Stimulated activated memory B cell treated with anti-CD40 and anti-IgM and Interleukin-4, amounts not matched to agents 10 μg/mL and 1 μg/mL and 100 μg/mL, for 72 hours (primary cell): ENCODE results near the gene SYT7.

Source experiments
- ATAC-seq: fragments of 150-1000 bp; cut with Tn5 transposase; 2 replicates; pipeline ENCODE4 v1.10.0; 2021
- H3K27ac Mint-ChIP-seq: one replicate; pipeline ENCODE4 v1.8.0; 2022; ENCODE audit warnings: mild to moderate bottlenecking, mixed read lengths
- H3K27me3 Mint-ChIP-seq: one replicate; pipeline ENCODE4 v1.8.0; 2022; ENCODE audit warnings: mixed read lengths
- H3K36me3 Mint-ChIP-seq: one replicate; pipeline ENCODE4 v1.8.0; 2022; ENCODE audit warnings: mixed read lengths
- H3K4me1 Mint-ChIP-seq: one replicate; pipeline ENCODE4 v1.8.0; 2022; ENCODE audit warnings: mixed read lengths
- H3K4me3 Mint-ChIP-seq: one replicate; pipeline ENCODE4 v1.8.0; 2022; ENCODE audit warnings: mild to moderate bottlenecking, moderate library complexity, mixed read lengths
- H3K9me3 Mint-ChIP-seq: one replicate; pipeline ENCODE4 v1.8.0; 2022; ENCODE audit warnings: mixed read lengths

Gene SYT7

GRCh38 chr11:61498767-61499341, 82.0 kb downstream of the SYT7 start:
- Mint-ChIP-seq H3K27ac (no peak overlapping the region), H3K9me3 (no peaks in the 10 kb centered on the region), H3K4me3 (no peak overlapping the region), H3K36me3 (no peaks in the 10 kb centered on the region), H3K27me3 (no peaks in the 10 kb centered on the region), H3K4me1 (no peaks in the 10 kb centered on the region)
- no peak for ATAC-seq

GRCh38 chr11:61497876-61498275, 83.0 kb downstream of the SYT7 start:
- no peak overlapping the region for H3K27ac Mint-ChIP-seq
- H3K4me3 Mint-ChIP-seq: no peak overlapping the region
- H3K4me1 Mint-ChIP-seq: no peaks in the 10 kb centered on the region
- no peaks in the 10 kb centered on the region for H3K9me3 Mint-ChIP-seq
- no peaks in the 10 kb centered on the region for H3K36me3 Mint-ChIP-seq
- ATAC-seq: no peak
- no peaks in the 10 kb centered on the region for H3K27me3 Mint-ChIP-seq

GRCh38 chr11:61497473-61497872, 83.4 kb downstream of the SYT7 start:
- no peak for ATAC-seq
- no peaks in the 10 kb centered on the region for H3K27me3 Mint-ChIP-seq
- no peak overlapping the region for H3K27ac Mint-ChIP-seq
- H3K4me1 Mint-ChIP-seq: no peaks in the 10 kb centered on the region
- H3K9me3 Mint-ChIP-seq: no peaks in the 10 kb centered on the region
- H3K4me3 Mint-ChIP-seq: no peak overlapping the region
- no peaks in the 10 kb centered on the region for H3K36me3 Mint-ChIP-seq

- no peak overlapping the region for H3K27ac Mint-ChIP-seq
- peaks cover 6% of the 10 kb centered on the region for H3K27me3 Mint-ChIP-seq
- H3K4me3 Mint-ChIP-seq: no peak overlapping the region
- H3K9me3 Mint-ChIP-seq: no peaks in the 10 kb centered on the region
- no peaks in the 10 kb centered on the region for H3K4me1 Mint-ChIP-seq
- H3K36me3 Mint-ChIP-seq: no peaks in the 10 kb centered on the region
- no peak for ATAC-seq
These were observed 84.1 kb downstream of the SYT7 start for GRCh38 chr11:61496602-61497400.

GRCh38 chr11:61495801-61496601, 84.9 kb downstream of the SYT7 start:
- H3K36me3 Mint-ChIP-seq: no peaks in the 10 kb centered on the region
- H3K4me3 Mint-ChIP-seq: no peak overlapping the region
- ATAC-seq: no peak
- H3K4me1 Mint-ChIP-seq: no peaks in the 10 kb centered on the region
- H3K9me3 Mint-ChIP-seq: no peaks in the 10 kb centered on the region
- no peak overlapping the region for H3K27ac Mint-ChIP-seq
- peaks cover 8% of the 10 kb centered on the region for H3K27me3 Mint-ChIP-seq

GRCh38 chr11:61494381-61494961, 86.4 kb downstream of the SYT7 start:
- H3K4me1 Mint-ChIP-seq: no peaks in the 10 kb centered on the region
- H3K9me3 Mint-ChIP-seq: no peaks in the 10 kb centered on the region
- H3K27me3 Mint-ChIP-seq: peaks cover 8% of the 10 kb centered on the region
- H3K27ac Mint-ChIP-seq: no peak overlapping the region
- ATAC-seq: no peak
- H3K4me3 Mint-ChIP-seq: no peak overlapping the region
- no peaks in the 10 kb centered on the region for H3K36me3 Mint-ChIP-seq

GRCh38 chr11:61491736-61492395, 89.0 kb downstream of the SYT7 start:
- Mint-ChIP-seq H3K27me3 (peaks cover 8% of the 10 kb centered on the region), H3K4me3 (no peak overlapping the region), H3K4me1 (no peaks in the 10 kb centered on the region), H3K36me3 (peaks cover 10% of the 10 kb centered on the region), H3K27ac (no peak overlapping the region), H3K9me3 (no peaks in the 10 kb centered on the region)
- no peak for ATAC-seq

GRCh38 chr11:61489833-61490721, 90.8 kb downstream of the SYT7 start:
- H3K4me1 Mint-ChIP-seq: no peaks in the 10 kb centered on the region
- no peak for ATAC-seq
- H3K9me3 Mint-ChIP-seq: no peaks in the 10 kb centered on the region
- no peak overlapping the region for H3K4me3 Mint-ChIP-seq
- H3K27me3 Mint-ChIP-seq: peaks cover 8% of the 10 kb centered on the region
- peaks cover 16% of the 10 kb centered on the region for H3K36me3 Mint-ChIP-seq
- H3K27ac Mint-ChIP-seq: no peak overlapping the region

- Mint-ChIP-seq H3K27me3 (peaks cover 8% of the 10 kb centered on the region), H3K9me3 (no peaks in the 10 kb centered on the region), H3K4me3 (no peak overlapping the region), H3K4me1 (no peaks in the 10 kb centered on the region), H3K27ac (no peak overlapping the region), H3K36me3 (peaks cover 16% of the 10 kb centered on the region)
- no peak for ATAC-seq
These were observed 92.1 kb downstream of the SYT7 start for GRCh38 chr11:61488651-61489291.

- no peak for ATAC-seq
- Mint-ChIP-seq H3K4me3 (no peak overlapping the region), H3K36me3 (peaks cover 16% of the 10 kb centered on the region), H3K4me1 (no peaks in the 10 kb centered on the region), H3K27ac (no peak overlapping the region), H3K27me3 (peaks cover 21% of the 10 kb centered on the region), H3K9me3 (no peaks in the 10 kb centered on the region)
These were observed 93.4 kb downstream of the SYT7 start for GRCh38 chr11:61487342-61488025.

GRCh38 chr11:61486779-61487178, 94.1 kb downstream of the SYT7 start:
- no peaks in the 10 kb centered on the region for H3K4me1 Mint-ChIP-seq
- H3K27ac Mint-ChIP-seq: no peak overlapping the region
- no peak for ATAC-seq

GRCh38 chr11:61486011-61486620, 94.8 kb downstream of the SYT7 start:
- ATAC-seq: no peak
- H3K4me3 Mint-ChIP-seq: no peak overlapping the region
- H3K27me3 Mint-ChIP-seq: peaks cover 26% of the 10 kb centered on the region
- no peaks in the 10 kb centered on the region for H3K9me3 Mint-ChIP-seq
- peaks cover 3% of the 10 kb centered on the region for H3K4me1 Mint-ChIP-seq
- no peak overlapping the region for H3K27ac Mint-ChIP-seq
- H3K36me3 Mint-ChIP-seq: peaks cover 16% of the 10 kb centered on the region

More at GRCh38 chr11:61486779-61487178, 94.1 kb downstream of the SYT7 start:
- peaks cover 16% of the 10 kb centered on the region for H3K36me3 Mint-ChIP-seq
- peaks cover 22% of the 10 kb centered on the region for H3K27me3 Mint-ChIP-seq
- H3K9me3 Mint-ChIP-seq: no peaks in the 10 kb centered on the region
- no peak overlapping the region for H3K4me3 Mint-ChIP-seq

- Mint-ChIP-seq H3K9me3 (no peaks in the 10 kb centered on the region), H3K36me3 (peaks cover 16% of the 10 kb centered on the region), H3K4me3 (no peak overlapping the region), H3K27me3 (peaks cover 36% of the 10 kb centered on the region), H3K27ac (no peak overlapping the region), H3K4me1 (peaks cover 12% of the 10 kb centered on the region)
- ATAC-seq: no peak
These were observed 95.8 kb downstream of the SYT7 start for GRCh38 chr11:61485080-61485479.
